Measurements from ENCODE around the gene SERPINB7.

DNA sequence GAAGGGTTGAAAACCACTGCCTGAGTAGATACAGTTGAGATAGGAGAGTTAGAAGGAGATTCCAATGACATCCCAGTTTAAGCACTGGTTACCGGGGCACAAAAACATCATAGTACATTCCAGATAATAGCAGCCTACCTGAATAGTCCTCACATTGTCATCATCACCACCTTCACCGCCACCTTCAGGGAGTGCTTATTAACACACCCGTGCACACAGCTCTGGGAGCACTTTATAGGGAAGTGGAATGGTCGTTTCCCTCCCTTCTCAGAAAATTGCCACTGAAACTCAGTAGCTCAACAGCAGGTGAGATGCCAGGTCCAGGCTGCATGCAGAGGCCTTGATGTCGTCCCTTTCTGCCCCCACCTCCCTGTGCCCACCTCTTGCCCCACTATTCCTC lies 8.2 kb downstream of the SERPINB7 start:
- TF ChIP-seq POLR2AphosphoS5 (IDR thresholded peaks at IDR 0.05; ENCODE audit: low read depth, low read length) (no peak), TAF1 (IDR thresholded peaks at IDR 0.05; ENCODE audit: borderline replicate concordance, insufficient read depth, low read length) (no peak), SIN3A (IDR thresholded peaks at IDR 0.05; ENCODE audit: borderline replicate concordance, insufficient read depth, low read length) (no peak), FOXP2 (optimal IDR thresholded peaks at IDR 0.05; ENCODE audit: borderline replicate concordance, extremely low read depth, extremely low read length, insufficient read depth) (no peak)
- TF ChIP-seq, protein P1, sequence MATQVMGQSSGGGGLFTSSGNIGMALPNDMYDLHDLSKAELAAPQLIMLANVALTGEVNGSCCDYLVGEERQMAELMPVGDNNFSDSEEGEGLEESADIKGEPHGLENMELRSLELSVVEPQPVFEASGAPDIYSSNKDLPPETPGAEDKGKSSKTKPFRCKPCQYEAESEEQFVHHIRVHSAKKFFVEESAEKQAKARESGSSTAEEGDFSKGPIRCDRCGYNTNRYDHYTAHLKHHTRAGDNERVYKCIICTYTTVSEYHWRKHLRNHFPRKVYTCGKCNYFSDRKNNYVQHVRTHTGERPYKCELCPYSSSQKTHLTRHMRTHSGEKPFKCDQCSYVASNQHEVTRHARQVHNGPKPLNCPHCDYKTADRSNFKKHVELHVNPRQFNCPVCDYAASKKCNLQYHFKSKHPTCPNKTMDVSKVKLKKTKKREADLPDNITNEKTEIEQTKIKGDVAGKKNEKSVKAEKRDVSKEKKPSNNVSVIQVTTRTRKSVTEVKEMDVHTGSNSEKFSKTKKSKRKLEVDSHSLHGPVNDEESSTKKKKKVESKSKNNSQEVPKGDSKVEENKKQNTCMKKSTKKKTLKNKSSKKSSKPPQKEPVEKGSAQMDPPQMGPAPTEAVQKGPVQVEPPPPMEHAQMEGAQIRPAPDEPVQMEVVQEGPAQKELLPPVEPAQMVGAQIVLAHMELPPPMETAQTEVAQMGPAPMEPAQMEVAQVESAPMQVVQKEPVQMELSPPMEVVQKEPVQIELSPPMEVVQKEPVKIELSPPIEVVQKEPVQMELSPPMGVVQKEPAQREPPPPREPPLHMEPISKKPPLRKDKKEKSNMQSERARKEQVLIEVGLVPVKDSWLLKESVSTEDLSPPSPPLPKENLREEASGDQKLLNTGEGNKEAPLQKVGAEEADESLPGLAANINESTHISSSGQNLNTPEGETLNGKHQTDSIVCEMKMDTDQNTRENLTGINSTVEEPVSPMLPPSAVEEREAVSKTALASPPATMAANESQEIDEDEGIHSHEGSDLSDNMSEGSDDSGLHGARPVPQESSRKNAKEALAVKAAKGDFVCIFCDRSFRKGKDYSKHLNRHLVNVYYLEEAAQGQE (IDR thresholded peaks at IDR 0.05; ENCODE audit: insufficient read depth in 1 of 2, low read depth in 2 of 2, low read length in 2 of 2), result no peak
